ENCODE results near the gene EMB.

GRCh38 chr5:50447228-50447627, 6.1 kb upstream of the EMB start:
- TF ChIP-seq EZH2 (IDR thresholded peaks at IDR 0.05; ENCODE audit: insufficient read depth, poor library complexity, severe bottlenecking) = no peak
- TF ChIP-seq EZH2phosphoT487 (IDR thresholded peaks at IDR 0.05; ENCODE audit: insufficient read depth, low read depth) = no peak
